B cell (primary cell): Measurements from ENCODE around the gene XPNPEP1.

Source experiments
- EZH2 ChIP-seq: IDR thresholded peaks from 2 replicates; pipeline ENCODE4 v1.6.1; 2012; ENCODE audit warnings: borderline replicate concordance, low read depth, mild to moderate bottlenecking, moderate library complexity, low read length; ENCODE audit not compliant: insufficient read depth, poor library complexity, severe bottlenecking
- TF ChIP-seq, protein P1 (sequence below): fragments of 200-600 bp; IDR thresholded peaks from one replicate; pipeline ENCODE4 v1.8.0; 2022; ENCODE audit warnings: antibody characterized with exemption, mild to moderate bottlenecking

DNA sequence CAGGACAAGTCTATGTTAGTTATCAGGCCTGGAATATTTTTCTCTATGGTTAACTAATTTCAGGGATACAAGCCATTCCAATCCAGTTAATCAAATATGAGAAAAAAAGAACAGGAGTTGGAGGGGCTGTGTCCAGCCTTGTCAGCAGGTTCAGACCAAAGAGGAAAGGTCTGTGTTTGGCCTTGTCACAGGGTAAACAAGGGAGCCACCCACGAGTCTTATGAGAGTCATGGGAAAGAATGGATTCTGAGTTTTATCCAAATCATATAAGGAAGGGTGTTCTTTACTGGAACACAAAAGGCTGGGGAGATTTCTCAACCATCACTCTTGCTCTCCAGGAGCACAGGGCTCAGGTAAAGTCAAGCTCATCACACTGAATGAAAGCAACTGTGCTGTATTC lies 99.1 kb downstream of the XPNPEP1 start:
- TF ChIP-seq, protein P1, sequence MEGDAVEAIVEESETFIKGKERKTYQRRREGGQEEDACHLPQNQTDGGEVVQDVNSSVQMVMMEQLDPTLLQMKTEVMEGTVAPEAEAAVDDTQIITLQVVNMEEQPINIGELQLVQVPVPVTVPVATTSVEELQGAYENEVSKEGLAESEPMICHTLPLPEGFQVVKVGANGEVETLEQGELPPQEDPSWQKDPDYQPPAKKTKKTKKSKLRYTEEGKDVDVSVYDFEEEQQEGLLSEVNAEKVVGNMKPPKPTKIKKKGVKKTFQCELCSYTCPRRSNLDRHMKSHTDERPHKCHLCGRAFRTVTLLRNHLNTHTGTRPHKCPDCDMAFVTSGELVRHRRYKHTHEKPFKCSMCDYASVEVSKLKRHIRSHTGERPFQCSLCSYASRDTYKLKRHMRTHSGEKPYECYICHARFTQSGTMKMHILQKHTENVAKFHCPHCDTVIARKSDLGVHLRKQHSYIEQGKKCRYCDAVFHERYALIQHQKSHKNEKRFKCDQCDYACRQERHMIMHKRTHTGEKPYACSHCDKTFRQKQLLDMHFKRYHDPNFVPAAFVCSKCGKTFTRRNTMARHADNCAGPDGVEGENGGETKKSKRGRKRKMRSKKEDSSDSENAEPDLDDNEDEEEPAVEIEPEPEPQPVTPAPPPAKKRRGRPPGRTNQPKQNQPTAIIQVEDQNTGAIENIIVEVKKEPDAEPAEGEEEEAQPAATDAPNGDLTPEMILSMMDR: no peak
- TF ChIP-seq EZH2: no peak
